Mucosa of gallbladder (tissue), 1 donor: ENCODE results near the gene PRSS33. TPM values are rescaled to one million over a fixed set of nuclear protein-coding genes. Genes with fewer than 3 reads are reported as not detected.

Experiments used
- DNase-seq: peaks from one replicate; pipeline ENCODE4 v3.0.0-alpha.2; 2020; ENCODE audit warnings: low spot score
- total RNA-seq: library from RNA; stranded (reverse); gene quantifications from one replicate; pipeline ENCODE4 v1.2.1, GENCODE V29; 2021
- donor health status: DM: no; HTN: no; CAD: no.

PRSS33 gene
- total RNA-seq, 1 donor from 2014 or later = 1.8 TPM

GRCh38 chr16:2777231-2777902 lies 10.0 kb downstream of the PRSS33 start, which contains the start of gene ELOB:
Gene ELOB (minus strand): TSS chr16:2777280. CDS start chr16:2777239, 41 bp downstream.
- DNase-seq = peak; percentile 87

GRCh38 chr16:2776500-2777139 lies 10.7 kb downstream of the PRSS33 start:
- DNase-seq = no peak

DNA sequence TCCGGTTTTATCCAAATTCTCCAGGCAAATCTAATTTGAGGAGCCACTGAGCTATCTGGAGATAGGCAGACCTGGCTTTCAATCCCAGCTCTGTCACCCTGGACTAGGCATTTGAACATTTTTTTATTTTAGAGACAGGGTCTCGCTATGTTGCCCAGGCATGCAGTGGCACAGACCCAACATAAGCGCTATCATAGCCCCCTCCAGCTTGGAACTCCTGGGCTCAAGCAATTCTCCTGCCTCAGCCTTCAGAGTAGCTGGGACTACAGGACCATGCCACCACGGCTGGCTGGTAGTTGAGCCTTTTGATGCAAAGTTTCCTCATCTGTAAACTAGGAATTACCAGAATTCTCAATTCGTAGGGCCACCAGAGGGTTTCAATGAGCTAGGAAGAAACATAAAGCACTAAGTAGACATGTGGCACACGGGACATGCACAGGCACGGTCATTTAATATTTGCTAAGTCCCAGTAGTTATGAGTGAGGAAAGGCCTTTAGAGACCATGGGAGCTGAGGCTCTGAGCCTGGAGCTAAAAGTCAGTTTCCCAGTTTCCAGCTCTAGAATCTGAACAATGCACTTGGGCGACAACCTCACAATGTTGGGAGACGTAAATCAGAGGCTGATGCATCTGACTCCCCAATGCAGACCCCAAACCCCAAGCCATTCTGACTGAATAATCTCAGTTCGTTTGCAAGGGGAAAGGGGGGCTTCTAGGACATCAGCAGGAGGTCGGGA lies 11.4 kb downstream of the PRSS33 start:
- DNase-seq = no peak

DNA sequence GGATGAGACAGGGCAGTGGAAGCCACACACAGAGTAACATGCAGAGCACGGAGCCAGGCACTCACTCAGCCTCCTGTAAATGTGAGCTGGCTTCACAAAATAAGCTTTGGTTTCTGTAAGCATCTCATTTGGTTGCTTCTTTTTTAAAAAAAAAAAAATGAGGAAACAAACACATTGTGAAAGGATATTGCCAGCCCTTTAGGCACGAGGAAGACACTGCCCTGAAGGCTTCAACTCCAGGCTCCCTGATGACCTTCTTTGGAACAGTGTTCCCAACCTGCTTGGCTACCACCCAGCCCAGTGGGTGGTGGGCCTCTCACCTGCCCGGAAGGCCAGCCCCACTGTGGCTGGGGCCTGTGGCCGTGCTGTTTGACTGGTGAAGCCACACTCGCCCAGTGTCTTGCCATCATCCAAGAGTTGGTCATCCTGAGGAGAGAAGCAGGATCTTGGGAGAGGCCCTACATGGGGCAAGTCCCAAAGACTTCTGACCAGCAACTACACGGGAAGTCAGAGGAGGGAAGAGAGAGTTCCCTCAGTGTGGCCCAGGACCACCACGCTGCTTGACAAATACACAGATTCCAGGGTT lies 12.1 kb downstream of the PRSS33 start:
- no peak for DNase-seq

GRCh38 chr16:2774161-2774891 lies 13.0 kb downstream of the PRSS33 start:
- no peak for DNase-seq

- no peak for DNase-seq
Measured at GRCh38 chr16:2773188-2773968, 14.0 kb downstream of the PRSS33 start.

DNA sequence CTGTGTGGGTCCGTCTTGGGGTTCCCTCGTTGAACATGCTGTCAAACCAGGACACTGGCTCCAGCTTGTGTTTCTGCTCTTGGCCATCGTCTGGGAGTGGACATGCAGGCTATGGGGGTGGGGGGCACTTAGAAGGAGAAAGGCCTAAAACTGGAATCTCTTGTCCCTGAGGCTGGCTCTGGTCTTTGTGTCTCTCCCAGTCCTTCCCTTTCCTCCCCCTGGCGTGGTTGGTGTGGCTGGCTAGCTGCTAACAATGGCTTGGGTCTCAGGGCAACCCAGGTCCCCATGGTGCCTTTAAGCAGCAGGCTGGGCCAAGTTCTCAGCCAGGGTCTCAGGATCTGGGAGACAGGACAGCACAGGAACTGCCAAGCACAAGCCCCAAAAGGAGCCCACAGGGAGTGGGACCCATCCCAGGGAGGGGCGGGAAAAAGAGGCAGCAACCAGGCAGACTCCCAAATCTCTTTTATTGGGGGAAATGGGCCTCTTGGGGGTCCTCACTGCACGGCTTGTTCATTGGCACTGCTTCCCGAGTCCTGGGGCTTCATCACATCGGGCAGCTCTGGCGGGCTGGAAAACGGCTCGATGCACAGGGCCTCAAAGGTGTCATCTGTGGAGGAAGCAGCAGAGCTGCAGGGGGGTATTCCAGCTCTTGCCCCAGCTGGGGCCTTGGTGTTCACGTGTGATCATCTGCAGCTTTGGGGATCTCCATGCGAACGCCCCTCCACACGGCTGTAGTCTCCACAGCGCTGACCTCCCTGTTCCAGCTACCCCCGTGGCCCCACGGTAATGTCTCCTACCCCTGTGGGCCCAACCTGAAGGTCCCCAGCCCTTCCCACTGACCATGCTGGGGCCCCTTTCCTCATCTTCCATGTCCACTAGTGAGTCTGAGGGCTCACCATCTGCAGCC lies 15.6 kb downstream of the PRSS33 start:
- no peak for DNase-seq

DNA sequence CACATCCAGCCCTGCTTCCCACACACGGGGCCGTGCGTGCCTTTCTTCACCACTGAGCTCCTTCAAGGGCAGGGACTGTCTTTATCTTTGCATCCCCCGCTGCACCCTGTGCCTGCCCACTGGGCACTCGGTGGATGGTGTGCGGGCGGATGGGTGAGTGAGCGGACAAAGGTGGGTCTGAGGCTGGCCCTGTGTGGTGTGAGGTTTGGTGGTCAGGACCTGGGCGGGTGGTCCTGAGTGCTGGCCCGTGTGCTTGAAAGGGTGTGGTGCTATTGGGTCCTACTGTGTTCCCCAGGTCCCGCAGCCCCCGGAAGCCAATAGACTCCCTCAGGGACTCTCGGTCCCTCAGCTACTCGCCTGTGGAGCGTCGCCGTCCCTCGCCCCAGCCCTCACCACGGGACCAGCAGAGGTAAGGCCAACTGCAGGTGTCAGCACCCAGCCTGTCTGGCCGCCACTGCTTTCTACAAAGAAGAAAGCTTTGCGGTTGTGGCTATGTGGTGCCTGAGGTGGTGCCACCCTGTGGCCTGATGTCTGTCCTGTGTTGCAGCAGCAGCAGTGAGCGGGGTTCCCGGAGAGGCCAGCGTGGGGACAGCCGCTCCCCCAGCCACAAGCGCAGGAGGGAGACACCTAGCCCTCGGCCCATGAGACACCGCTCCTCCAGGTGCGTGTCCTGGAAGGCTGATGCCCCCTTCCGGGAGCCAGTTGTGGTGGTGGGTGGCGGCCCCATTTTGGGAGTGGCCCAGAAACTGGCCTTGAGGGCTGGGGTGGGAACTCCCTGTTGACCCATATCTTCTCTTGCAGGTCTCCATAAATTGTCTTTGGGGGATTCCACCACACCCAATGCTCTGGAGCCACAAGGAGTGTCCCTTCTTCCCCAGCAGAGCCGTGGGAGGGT lies 17.1 kb downstream of the PRSS33 start:
- DNase-seq = no peak

GRCh38 chr16:2769675-2770056 lies 17.7 kb downstream of the PRSS33 start:
- DNase-seq = peak; percentile 42

DNA sequence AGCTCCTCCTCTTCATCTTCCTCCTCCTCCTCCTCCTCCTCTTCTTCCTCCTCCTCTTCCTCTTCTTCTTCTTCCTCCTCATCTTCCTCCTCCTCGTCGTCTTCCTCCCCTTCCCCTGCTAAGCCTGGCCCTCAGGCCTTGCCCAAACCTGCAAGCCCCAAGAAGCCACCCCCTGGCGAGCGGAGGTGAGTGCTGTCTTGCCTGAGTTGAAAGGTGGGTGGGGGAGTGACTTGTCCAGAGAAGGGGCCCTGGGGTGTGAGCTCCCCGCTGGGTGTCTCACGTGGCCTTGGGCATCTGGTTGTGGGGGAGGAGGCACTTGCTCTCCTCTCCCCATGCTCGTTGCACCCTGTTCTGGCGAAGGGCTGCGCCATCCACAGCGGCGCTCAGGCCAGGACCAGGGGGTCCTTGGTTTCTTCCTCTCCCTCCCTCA lies 18.2 kb downstream of the PRSS33 start:
- no peak for DNase-seq

DNA sequence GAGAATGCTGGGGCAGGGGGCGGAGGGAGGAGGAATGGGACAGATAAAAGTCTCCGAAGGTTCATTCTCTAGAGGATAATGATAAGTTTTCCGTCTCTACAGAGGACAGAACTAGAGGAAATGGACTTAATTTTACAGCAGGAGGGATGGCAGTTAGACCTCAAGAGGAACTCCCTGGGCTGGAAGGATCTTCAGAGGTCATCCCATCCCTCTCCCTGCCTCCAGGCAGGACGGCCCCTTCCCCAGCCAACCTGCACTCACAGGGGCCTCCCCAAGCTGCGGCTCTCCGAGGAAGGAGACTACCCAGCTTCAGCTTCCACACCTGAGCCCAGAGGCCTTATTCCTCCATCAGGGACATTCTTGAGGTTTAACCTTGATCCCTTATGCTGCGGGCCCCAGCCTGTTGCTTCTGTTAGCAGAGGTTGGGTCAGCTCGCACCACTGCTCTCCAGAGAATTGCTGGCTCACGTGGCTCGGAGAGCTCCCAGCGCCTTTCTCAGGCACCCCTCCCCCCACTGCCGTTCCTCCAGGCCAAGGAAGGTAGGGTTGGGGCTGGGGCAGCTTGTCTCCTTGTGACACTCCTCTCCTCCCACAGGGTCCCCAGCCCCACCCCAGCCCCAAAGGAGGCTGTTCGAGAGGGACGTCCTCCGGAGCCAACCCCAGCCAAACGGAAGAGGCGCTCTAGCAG lies 18.8 kb downstream of the PRSS33 start:
- no peak for DNase-seq

DNA sequence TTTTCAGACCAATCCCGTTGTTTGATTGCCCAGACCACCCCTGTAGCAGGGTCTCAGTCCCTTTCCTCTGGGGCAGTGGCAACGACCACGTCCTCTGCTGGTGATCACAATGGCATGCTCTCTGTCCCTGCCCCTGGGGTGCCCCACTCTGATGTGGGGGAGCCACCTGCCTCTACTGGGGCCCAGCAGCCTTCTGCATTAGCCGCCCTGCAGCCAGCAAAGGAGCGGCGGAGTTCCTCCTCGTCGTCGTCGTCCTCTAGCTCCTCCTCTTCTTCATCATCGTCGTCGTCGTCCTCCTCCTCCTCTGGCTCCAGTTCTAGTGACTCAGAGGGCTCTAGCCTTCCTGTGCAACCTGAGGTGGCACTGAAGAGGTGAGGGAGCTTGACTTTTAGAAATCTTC lies 19.5 kb downstream of the PRSS33 start:
- no peak for DNase-seq

GRCh38 chr16:2767140-2767731 lies 20.1 kb downstream of the PRSS33 start:
- no peak for DNase-seq

DNA sequence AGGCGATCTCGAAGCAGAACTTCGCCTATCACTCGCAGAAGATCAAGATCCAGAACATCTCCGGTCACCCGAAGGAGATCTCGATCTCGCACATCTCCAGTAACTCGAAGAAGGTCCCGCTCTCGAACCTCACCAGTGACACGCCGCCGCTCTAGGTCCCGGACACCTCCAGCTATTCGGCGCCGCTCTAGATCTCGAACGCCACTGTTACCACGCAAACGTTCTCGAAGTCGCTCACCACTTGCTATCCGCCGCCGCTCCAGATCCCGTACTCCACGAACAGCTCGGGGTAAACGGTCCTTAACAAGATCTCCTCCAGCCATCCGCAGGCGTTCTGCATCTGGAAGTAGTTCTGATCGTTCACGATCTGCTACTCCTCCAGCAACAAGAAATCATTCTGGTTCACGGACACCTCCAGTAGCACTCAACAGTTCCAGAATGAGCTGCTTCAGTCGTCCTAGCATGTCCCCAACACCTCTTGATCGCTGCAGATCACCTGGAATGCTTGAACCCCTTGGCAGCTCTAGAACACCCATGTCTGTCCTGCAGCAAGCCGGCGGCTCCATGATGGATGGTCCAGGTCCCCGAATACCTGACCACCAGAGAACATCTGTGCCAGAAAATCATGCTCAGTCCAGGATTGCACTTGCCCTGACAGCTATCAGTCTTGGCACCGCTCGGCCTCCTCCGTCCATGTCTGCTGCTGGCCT lies 20.8 kb downstream of the PRSS33 start:
- no peak for DNase-seq

- no peak for DNase-seq
Measured at GRCh38 chr16:2765462-2766404, 21.6 kb downstream of the PRSS33 start.

DNA sequence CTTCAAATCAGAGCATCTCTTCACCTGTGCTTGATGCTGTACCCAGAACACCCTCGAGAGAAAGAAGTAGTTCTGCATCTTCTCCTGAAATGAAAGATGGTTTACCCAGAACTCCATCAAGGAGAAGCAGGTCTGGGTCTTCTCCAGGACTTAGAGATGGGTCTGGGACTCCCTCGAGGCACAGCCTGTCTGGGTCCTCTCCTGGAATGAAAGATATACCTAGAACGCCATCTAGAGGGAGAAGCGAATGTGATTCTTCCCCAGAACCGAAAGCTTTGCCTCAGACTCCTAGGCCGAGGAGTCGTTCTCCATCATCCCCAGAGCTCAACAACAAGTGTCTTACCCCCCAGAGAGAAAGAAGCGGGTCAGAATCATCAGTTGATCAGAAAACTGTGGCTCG lies 22.6 kb downstream of the PRSS33 start:
- DNase-seq = no peak
